Measurements from ENCODE around the gene DDX46.
"Not testable (repeated sequence)": the region's sequence is repeated elsewhere in the genome, so short reads cannot be mapped to it uniquely, and the experiment has no call there.

The DDX46 gene

DNA sequence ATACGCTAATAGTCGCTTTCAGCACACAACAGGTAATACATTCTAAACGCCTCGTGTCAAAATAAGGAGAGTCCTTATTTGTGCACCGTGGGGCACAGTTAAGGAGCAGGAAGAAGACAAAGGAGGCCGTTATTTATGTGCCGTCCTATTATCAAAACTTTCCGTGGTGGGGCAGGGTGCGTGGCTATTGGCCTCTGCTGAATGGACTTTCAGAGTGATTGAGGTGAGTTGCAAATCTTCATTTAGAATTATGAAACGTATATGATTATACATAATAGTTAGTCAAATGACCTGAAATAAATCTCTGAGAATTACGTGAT lies 88.0 kb downstream of the DDX46 start:
- H3K27ac ChIP-seq = peak overlapping the region; percentile 95
- no peak for DNase-seq
- no peaks in the 10 kb centered on the region for H3K27me3 ChIP-seq (ENCODE audit: insufficient read depth, low read depth, severe bottlenecking)
- H3K36me3 ChIP-seq = peaks cover 46% of the 10 kb centered on the region
- no peaks in the 10 kb centered on the region for H3K9me3 ChIP-seq (ENCODE audit: severe bottlenecking)
- H3K4me3 ChIP-seq (ENCODE audit: low read depth, low read length) = peak overlapping the region; percentile 72
- no peak for TF ChIP-seq CTCF (IDR thresholded peaks at IDR 0.05; ENCODE audit: low read depth, low read length)

- H3K27ac ChIP-seq; H3K4me3 ChIP-seq (ENCODE audit: low read depth, low read length); H3K9me3 ChIP-seq (ENCODE audit: severe bottlenecking); H3K27me3 ChIP-seq (ENCODE audit: insufficient read depth, low read depth, severe bottlenecking); DNase-seq: not testable (repeated sequence)
- H3K36me3 ChIP-seq = peaks cover 59% of the 10 kb centered on the region
Measured at GRCh38 chr5:134849434-134849933, 90.9 kb downstream of the DDX46 start.

DNA sequence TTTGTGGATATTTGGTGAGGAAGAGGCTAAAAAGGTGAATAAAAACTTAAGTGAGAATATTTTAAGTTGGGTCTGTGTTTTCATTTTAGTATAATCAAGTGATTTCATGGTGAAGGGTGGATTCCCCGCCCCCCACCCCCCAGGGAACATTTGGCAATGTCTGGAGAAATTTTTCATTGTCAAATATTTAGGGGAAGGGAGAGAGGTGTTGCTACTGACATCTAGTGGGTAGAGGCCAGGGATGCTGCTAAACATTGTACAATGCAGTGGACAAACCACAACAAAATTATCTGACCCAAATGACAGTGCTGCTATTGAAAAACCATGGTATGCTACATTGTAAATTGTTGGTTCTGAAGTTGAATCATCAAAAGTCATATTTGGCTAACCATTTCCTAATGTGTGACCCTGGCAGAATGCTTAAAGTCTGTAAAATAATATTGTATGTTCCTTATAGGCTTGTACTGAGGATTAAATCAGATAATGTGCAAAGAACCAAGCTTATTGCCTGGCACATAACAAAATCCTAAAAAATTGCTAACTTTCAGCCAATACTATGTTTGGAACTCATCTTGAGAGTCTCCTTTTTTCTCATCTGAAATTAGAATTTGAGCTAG lies 92.8 kb downstream of the DDX46 start:
- Histone ChIP-seq H3K27me3 (ENCODE audit: insufficient read depth, low read depth, severe bottlenecking) (no peaks in the 10 kb centered on the region), H3K4me3 (ENCODE audit: low read depth, low read length) (no peak overlapping the region), H3K36me3 (peaks cover 69% of the 10 kb centered on the region), H3K9me3 (ENCODE audit: severe bottlenecking) (no peaks in the 10 kb centered on the region), H3K27ac (no peak overlapping the region)
- TF ChIP-seq CTCF (IDR thresholded peaks at IDR 0.05; ENCODE audit: low read depth, low read length) = peak; percentile 34; the same call in 1 of the 2 replicates
- no peak for DNase-seq

DNA sequence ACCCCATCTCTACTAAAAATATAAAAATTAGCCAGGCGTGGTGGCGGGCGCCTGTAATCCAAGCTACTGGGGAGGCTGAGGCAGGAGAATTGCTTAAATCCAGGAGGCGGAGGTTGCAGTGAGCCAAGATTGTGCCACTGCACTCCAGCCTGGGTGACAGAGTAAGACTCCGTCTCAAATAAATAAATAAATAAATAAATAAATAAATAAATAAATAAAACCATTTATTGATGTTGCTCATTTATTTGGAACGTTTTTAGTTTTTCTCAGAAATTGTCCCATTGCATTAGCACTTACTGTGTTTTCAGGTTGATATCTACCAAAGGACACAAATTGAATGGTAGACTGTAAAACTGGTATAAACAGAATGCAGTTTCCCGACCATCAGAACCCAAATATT lies 97.9 kb downstream of the DDX46 start:
- peaks cover 77% of the 10 kb centered on the region for H3K36me3 ChIP-seq
- H3K4me3 ChIP-seq (ENCODE audit: low read depth, low read length); DNase-seq; H3K27me3 ChIP-seq (ENCODE audit: insufficient read depth, low read depth, severe bottlenecking); H3K9me3 ChIP-seq (ENCODE audit: severe bottlenecking); H3K27ac ChIP-seq: not testable (repeated sequence)

DNA sequence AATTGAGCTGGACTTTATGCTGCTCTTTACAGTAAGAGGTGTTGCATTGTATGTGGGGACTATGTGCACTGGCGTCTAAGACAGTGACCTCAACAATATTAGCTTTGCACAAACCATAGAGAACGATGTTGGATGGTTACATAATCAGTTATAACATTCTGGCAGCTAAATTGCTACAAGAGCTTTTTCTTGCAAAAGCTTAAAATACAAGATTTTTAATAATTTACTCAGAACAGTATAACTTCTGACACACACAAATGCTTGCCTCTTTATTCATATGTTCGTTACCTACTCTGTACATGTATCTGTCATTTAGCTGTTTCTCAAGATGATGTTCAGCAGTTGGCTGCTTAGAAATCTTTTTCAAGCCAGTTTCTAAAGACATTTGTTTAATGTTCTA lies 98.8 kb downstream of the DDX46 start:
- DNase-seq = no peak
- Histone ChIP-seq H3K27me3 (ENCODE audit: insufficient read depth, low read depth, severe bottlenecking) (no peaks in the 10 kb centered on the region), H3K4me3 (ENCODE audit: low read depth, low read length) (no peak overlapping the region), H3K27ac (no peak overlapping the region), H3K36me3 (peaks cover 72% of the 10 kb centered on the region), H3K9me3 (ENCODE audit: severe bottlenecking) (no peaks in the 10 kb centered on the region)
- no peak for TF ChIP-seq CTCF (IDR thresholded peaks at IDR 0.05; ENCODE audit: low read depth, low read length)

DNA sequence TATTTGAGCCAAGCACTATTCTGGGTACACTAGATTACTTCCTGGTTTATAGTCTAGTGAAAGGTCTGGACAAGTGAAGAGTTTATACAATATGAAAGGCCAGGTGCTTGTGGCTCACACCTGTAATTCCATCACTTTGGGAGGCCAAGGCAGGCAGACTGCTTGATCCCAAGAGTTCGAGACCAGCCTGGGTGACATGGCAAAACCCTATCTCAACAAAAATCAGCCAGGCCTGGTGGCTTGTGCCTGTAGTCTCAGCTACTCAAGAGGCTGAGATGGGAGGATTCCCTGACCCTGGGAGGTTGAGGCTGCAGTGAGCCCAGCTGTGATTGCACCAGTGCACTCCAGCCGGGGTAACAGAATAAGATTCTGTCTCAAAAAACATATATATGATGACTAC lies 106.1 kb downstream of the DDX46 start:
- DNase-seq = no peak
- no peak overlapping the region for H3K27ac ChIP-seq
- no peak overlapping the region for H3K4me3 ChIP-seq (ENCODE audit: low read depth, low read length)
- H3K27me3 ChIP-seq (ENCODE audit: insufficient read depth, low read depth, severe bottlenecking) = no peaks in the 10 kb centered on the region
- TF ChIP-seq CTCF (IDR thresholded peaks at IDR 0.05; ENCODE audit: low read depth, low read length) = no peak
- H3K9me3 ChIP-seq (ENCODE audit: severe bottlenecking) = no peaks in the 10 kb centered on the region
- peaks cover 11% of the 10 kb centered on the region for H3K36me3 ChIP-seq

DNA sequence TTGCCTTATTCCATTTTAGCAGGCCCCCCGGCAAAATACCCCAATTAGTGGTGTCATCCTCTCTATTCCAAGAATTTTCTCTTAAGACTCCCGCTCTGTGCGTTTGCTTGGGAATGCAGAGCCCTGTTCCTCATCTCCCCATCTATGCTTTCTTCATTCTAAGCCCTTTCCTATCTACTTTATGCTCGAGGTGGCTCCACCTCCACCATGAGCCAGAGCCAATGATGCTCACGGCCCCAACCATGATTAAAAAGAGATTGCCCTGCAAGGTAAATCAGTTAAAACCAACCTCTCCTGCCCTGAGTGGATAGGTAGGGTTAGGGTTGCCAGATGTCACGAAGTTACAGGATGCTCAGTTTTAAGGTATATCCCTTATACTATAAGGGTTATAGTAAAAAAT lies 114.9 kb downstream of the DDX46 start:
- peak; percentile 37 for DNase-seq
- no peaks in the 10 kb centered on the region for H3K9me3 ChIP-seq (ENCODE audit: severe bottlenecking)
- H3K36me3 ChIP-seq = peaks cover 5% of the 10 kb centered on the region
- TF ChIP-seq CTCF (IDR thresholded peaks at IDR 0.05; ENCODE audit: low read depth, low read length) = no peak
- peak overlapping the region; percentile 88 for H3K27ac ChIP-seq
- peak overlapping the region; percentile 63 for H3K4me3 ChIP-seq (ENCODE audit: low read depth, low read length)
- H3K27me3 ChIP-seq (ENCODE audit: insufficient read depth, low read depth, severe bottlenecking) = no peaks in the 10 kb centered on the region

All from WERI-Rb-1 (cell line).